Astrocyte (in vitro differentiated cells and primary cell): ENCODE measurements around the gene TXNDC12. TPM values are rescaled to one million over a fixed set of nuclear protein-coding genes. Genes with fewer than 3 reads are reported as not detected.

Experiments used
- DNase-seq: peaks from one replicate; pipeline ENCODE4 v3.0.0-alpha.2; 2010; ENCODE audit warnings: low read depth
- FAIRE-seq: peaks from 2 replicates; lab custom pipeline; 2011; peaks lifted over from hg19 to GRCh38; lab: Jason Lieb, UNC
- H2AFZ ChIP-seq: 2 replicates; pipeline ENCODE4 v1.6.0; 2012; ENCODE audit warnings: low read depth, low read length, inconsistent platforms
- H3K27ac ChIP-seq: 2 replicates; pipeline ENCODE4 v1.5.1; 2011; ENCODE audit warnings: low read depth, low read length, inconsistent platforms
- H3K27me3 ChIP-seq: 2 replicates; pipeline ENCODE4 v1.6.0; 2011; ENCODE audit warnings: low read length, inconsistent platforms; ENCODE audit not compliant: insufficient read depth
- H3K36me3 ChIP-seq: 2 replicates; pipeline ENCODE4 v1.5.1; 2011; ENCODE audit warnings: low read length, inconsistent platforms; ENCODE audit not compliant: insufficient read depth
- H3K4me1 ChIP-seq: 2 replicates; pipeline ENCODE4 v1.5.1; 2011; ENCODE audit warnings: low read length, inconsistent platforms; ENCODE audit not compliant: insufficient read depth
- H3K4me2 ChIP-seq: 2 replicates; pipeline ENCODE4 v1.6.0; 2012; ENCODE audit warnings: low read length, inconsistent platforms
- H3K4me3 ChIP-seq: 2 replicates; pipeline ENCODE4 v1.5.1; 2011; ENCODE audit warnings: low read depth, mild to moderate bottlenecking, low read length, inconsistent platforms; ENCODE audit not compliant: insufficient read depth
- H3K79me2 ChIP-seq: 2 replicates; pipeline ENCODE4 v1.6.0; 2012; ENCODE audit warnings: mild to moderate bottlenecking, low read length, inconsistent platforms; ENCODE audit not compliant: insufficient read depth
- H3K9ac ChIP-seq: 2 replicates; pipeline ENCODE4 v1.6.0; 2012; ENCODE audit warnings: mild to moderate bottlenecking, low read length, inconsistent platforms
- H3K9me3 ChIP-seq: 2 replicates; pipeline ENCODE4 v1.5.1; 2012; ENCODE audit warnings: low read depth, mild to moderate bottlenecking, low read length, inconsistent platforms; ENCODE audit not compliant: insufficient read depth
- H4K20me1 ChIP-seq: 2 replicates; pipeline ENCODE4 v1.6.0; 2012; ENCODE audit warnings: low read length, inconsistent platforms; ENCODE audit not compliant: insufficient read depth
- H3K27ac Mint-ChIP-seq: one replicate; pipeline ENCODE4 v1.8.0; 2021; ENCODE audit warnings: mild to moderate bottlenecking, mixed read lengths; ENCODE audit not compliant: unreplicated experiment
- H3K27me3 Mint-ChIP-seq: one replicate; pipeline ENCODE4 v1.8.0; 2021; ENCODE audit warnings: low read depth, mixed read lengths; ENCODE audit not compliant: unreplicated experiment
- H3K36me3 Mint-ChIP-seq: one replicate; pipeline ENCODE4 v1.8.0; 2021; ENCODE audit warnings: low read depth, mixed read lengths; ENCODE audit not compliant: unreplicated experiment
- H3K4me1 Mint-ChIP-seq: one replicate; pipeline ENCODE4 v1.8.0; 2021; ENCODE audit warnings: low read depth, mixed read lengths; ENCODE audit not compliant: unreplicated experiment
- H3K4me3 Mint-ChIP-seq: one replicate; pipeline ENCODE4 v1.8.0; 2021; ENCODE audit warnings: mild to moderate bottlenecking, moderate library complexity, mixed read lengths; ENCODE audit not compliant: unreplicated experiment
- H3K9me3 Mint-ChIP-seq: one replicate; pipeline ENCODE4 v1.8.0; 2021; ENCODE audit warnings: mild to moderate bottlenecking, mixed read lengths; ENCODE audit not compliant: unreplicated experiment
- EZH2 ChIP-seq: IDR thresholded peaks from 2 replicates; pipeline ENCODE4 v1.6.1; 2012; ENCODE audit warnings: mild to moderate bottlenecking, low read length, inconsistent platforms; ENCODE audit not compliant: insufficient read depth
- total RNA-seq: library from RNA; stranded (reverse); gene quantifications from 2 replicates; pipeline ENCODE4 v1.2.1, GENCODE V29; 2021
- TF ChIP-seq, protein P1 (sequence below): IDR thresholded peaks from 2 replicates; pipeline ENCODE4 v1.5.1; 2011; ENCODE audit warnings: low read depth, mild to moderate bottlenecking, inconsistent platforms, low read length, moderate library complexity; ENCODE audit not compliant: insufficient read depth

Gene TXNDC12
- total RNA-seq, 1 donor from 2014 or later, result 66.8 TPM

- no peak overlapping the region for H3K4me2 ChIP-seq
These were observed 4.9 kb upstream of the TXNDC12 start for GRCh38 chr1:52059888-52060287.

DNA sequence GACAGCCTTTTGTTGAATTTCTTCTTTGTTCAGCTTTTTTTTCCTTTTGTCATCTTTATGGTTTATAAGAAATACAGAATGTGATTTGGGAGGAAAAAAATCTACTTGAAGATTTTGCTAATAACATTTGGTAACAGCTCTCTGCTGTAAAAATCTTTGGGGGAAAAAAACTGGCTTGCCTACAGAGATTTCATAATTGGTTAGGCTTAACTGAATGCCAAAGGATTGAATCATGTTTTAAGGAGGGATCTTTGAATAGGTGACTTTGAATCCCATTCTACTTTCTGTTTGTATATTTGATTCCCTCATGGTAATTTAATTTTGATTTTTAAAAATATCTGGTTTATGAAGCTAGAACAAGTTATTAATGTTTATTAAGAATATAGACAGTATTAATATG lies 4.3 kb upstream of the TXNDC12 start:
- Histone ChIP-seq H3K36me3 (peaks cover 21% of the 10 kb centered on the region), H3K4me1 (peaks cover 16% of the 10 kb centered on the region), H3K79me2 (peaks cover 76% of the 10 kb centered on the region), H3K27ac (no peak overlapping the region), H3K4me2 (peak overlapping the region; percentile 29), H3K27me3 (no peaks in the 10 kb centered on the region), H4K20me1 (peaks cover 42% of the 10 kb centered on the region), H3K9me3 (no peaks in the 10 kb centered on the region), H3K4me3 (no peak overlapping the region), H2AFZ (no peak overlapping the region), H3K9ac (no peak overlapping the region)
- H3K27me3 Mint-ChIP-seq, result no peaks in the 10 kb centered on the region
- H3K36me3 Mint-ChIP-seq, result peaks cover 17% of the 10 kb centered on the region
- DNase-seq, result peak; percentile 41
- H3K4me1 Mint-ChIP-seq, result peaks cover 16% of the 10 kb centered on the region
- H3K27ac Mint-ChIP-seq, result peak overlapping the region; percentile 48
- no peak for TF ChIP-seq EZH2
- TF ChIP-seq, protein P1, sequence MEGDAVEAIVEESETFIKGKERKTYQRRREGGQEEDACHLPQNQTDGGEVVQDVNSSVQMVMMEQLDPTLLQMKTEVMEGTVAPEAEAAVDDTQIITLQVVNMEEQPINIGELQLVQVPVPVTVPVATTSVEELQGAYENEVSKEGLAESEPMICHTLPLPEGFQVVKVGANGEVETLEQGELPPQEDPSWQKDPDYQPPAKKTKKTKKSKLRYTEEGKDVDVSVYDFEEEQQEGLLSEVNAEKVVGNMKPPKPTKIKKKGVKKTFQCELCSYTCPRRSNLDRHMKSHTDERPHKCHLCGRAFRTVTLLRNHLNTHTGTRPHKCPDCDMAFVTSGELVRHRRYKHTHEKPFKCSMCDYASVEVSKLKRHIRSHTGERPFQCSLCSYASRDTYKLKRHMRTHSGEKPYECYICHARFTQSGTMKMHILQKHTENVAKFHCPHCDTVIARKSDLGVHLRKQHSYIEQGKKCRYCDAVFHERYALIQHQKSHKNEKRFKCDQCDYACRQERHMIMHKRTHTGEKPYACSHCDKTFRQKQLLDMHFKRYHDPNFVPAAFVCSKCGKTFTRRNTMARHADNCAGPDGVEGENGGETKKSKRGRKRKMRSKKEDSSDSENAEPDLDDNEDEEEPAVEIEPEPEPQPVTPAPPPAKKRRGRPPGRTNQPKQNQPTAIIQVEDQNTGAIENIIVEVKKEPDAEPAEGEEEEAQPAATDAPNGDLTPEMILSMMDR, result no peak
- FAIRE-seq, result no peak
- no peaks in the 10 kb centered on the region for H3K9me3 Mint-ChIP-seq
- H3K4me3 Mint-ChIP-seq, result peak overlapping the region; percentile 67

More at GRCh38 chr1:52059888-52060287, 4.9 kb upstream of the TXNDC12 start:
- TF ChIP-seq, protein P1, result no peak
- TF ChIP-seq EZH2, result no peak
- Histone ChIP-seq H4K20me1 (peaks cover 37% of the 10 kb centered on the region), H3K36me3 (peaks cover 23% of the 10 kb centered on the region), H3K4me1 (peaks cover 16% of the 10 kb centered on the region), H3K27ac (no peak overlapping the region), H3K27me3 (no peaks in the 10 kb centered on the region), H3K79me2 (peaks cover 70% of the 10 kb centered on the region), H3K9me3 (no peaks in the 10 kb centered on the region), H3K9ac (no peak overlapping the region), H3K4me3 (no peak overlapping the region), H2AFZ (no peak overlapping the region)
- FAIRE-seq, result no peak
- H3K36me3 Mint-ChIP-seq, result peaks cover 15% of the 10 kb centered on the region
- H3K27ac Mint-ChIP-seq, result no peak overlapping the region
- H3K4me3 Mint-ChIP-seq, result no peak overlapping the region
- H3K9me3 Mint-ChIP-seq, result no peaks in the 10 kb centered on the region
- no peaks in the 10 kb centered on the region for H3K27me3 Mint-ChIP-seq
- H3K4me1 Mint-ChIP-seq, result peaks cover 16% of the 10 kb centered on the region
- no peak for DNase-seq

DNA sequence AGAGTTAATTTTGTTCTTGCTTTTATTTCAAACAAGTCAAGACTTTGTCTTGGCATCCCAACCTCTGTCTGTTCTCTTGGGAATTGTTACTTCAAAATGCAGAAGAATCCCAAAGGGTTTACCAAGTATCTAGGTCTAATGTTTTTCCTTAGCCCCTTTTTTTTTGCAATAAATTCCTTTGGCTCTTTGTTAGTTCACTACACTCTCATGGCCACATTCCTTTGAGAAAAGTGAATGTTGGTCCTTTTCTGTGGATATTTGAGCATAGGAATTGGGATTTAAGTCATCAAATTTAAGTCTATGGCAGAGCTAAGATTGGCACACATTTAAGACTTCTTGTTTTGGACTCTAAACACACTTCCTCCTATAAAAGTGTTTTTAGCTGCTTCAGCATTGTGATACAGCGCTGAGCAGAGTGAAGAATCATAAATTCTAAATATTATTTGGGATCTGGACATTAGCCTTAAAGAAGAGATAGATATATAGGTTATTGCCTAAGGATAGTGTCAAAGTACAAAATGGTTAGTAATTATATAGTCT lies 3.0 kb upstream of the TXNDC12 start:
- TF ChIP-seq EZH2, result no peak
- TF ChIP-seq, protein P1, result no peak
- Mint-ChIP-seq H3K4me1 (peaks cover 21% of the 10 kb centered on the region), H3K36me3 (peaks cover 16% of the 10 kb centered on the region), H3K9me3 (no peaks in the 10 kb centered on the region), H3K27me3 (no peaks in the 10 kb centered on the region), H3K27ac (peak overlapping the region; percentile 84), H3K4me3 (peak overlapping the region; percentile 99)
- no peak overlapping the region for H2AFZ ChIP-seq
- peak overlapping the region; percentile 94 for H3K4me2 ChIP-seq
- peaks cover 15% of the 10 kb centered on the region for H3K36me3 ChIP-seq
- no peak overlapping the region for H3K27ac ChIP-seq
- peaks cover 75% of the 10 kb centered on the region for H3K79me2 ChIP-seq
- no peak overlapping the region for H3K9ac ChIP-seq
- DNase-seq, result no peak
- peaks cover 39% of the 10 kb centered on the region for H4K20me1 ChIP-seq
- peak overlapping the region; percentile 87 for H3K4me3 ChIP-seq
- no peaks in the 10 kb centered on the region for H3K27me3 ChIP-seq
- H3K4me1 ChIP-seq, result peaks cover 16% of the 10 kb centered on the region
- FAIRE-seq, result no peak
- no peaks in the 10 kb centered on the region for H3K9me3 ChIP-seq
